ENCODE data around the gene ADAMTS9.

Gene ADAMTS9

DNA sequence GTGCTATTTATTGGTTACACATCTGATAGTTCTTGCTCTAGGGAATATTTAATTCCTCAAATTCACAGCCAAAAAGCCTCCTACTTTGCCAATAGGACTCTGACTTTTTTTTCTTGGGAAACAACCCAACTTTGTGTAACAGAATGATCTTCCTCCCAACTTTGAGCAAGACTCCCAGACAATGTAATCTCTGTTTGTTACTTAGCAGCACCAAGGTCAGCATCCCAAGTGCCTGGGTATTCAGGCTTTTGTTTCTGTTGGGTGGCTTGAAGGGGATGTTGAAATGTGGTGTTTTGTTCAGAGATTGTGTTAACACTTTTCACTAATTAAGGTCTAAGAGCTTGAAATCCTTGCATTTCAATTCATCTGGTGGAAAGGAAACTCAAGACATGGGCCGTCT lies 115.8 kb downstream of the ADAMTS9 start:
- Histone ChIP-seq H3K4me3 (ENCODE audit: low read length) (no peak overlapping the region), H3K9me3 (ENCODE audit: insufficient read depth, low read length) (no peaks in the 10 kb centered on the region), H3K27me3 (ENCODE audit: low read depth, low read length) (peaks cover 5% of the 10 kb centered on the region; the same call in 1 of the 2 replicates), H3K4me1 (ENCODE audit: low read length) (no peaks in the 10 kb centered on the region), H3K9ac (ENCODE audit: low read length) (no peak overlapping the region), H3K4me2 (ENCODE audit: low read length) (no peak overlapping the region), H3K27ac (ENCODE audit: low read length) (no peak overlapping the region), H4K20me1 (ENCODE audit: insufficient read depth, low read length) (no peaks in the 10 kb centered on the region), H3K79me2 (ENCODE audit: low read length) (no peaks in the 10 kb centered on the region), H2AFZ (ENCODE audit: low read depth, low read length) (no peak overlapping the region), H3K36me3 (replicated peaks; ENCODE audit: low read depth, low read length) (no peaks in the 10 kb centered on the region)
- TF ChIP-seq, protein P1, sequence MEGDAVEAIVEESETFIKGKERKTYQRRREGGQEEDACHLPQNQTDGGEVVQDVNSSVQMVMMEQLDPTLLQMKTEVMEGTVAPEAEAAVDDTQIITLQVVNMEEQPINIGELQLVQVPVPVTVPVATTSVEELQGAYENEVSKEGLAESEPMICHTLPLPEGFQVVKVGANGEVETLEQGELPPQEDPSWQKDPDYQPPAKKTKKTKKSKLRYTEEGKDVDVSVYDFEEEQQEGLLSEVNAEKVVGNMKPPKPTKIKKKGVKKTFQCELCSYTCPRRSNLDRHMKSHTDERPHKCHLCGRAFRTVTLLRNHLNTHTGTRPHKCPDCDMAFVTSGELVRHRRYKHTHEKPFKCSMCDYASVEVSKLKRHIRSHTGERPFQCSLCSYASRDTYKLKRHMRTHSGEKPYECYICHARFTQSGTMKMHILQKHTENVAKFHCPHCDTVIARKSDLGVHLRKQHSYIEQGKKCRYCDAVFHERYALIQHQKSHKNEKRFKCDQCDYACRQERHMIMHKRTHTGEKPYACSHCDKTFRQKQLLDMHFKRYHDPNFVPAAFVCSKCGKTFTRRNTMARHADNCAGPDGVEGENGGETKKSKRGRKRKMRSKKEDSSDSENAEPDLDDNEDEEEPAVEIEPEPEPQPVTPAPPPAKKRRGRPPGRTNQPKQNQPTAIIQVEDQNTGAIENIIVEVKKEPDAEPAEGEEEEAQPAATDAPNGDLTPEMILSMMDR (IDR thresholded peaks at IDR 0.05; ENCODE audit: low read depth, low read length), result no peak
- no peak for TF ChIP-seq EZH2phosphoT487 (IDR thresholded peaks at IDR 0.05; ENCODE audit: low read depth)

DNA sequence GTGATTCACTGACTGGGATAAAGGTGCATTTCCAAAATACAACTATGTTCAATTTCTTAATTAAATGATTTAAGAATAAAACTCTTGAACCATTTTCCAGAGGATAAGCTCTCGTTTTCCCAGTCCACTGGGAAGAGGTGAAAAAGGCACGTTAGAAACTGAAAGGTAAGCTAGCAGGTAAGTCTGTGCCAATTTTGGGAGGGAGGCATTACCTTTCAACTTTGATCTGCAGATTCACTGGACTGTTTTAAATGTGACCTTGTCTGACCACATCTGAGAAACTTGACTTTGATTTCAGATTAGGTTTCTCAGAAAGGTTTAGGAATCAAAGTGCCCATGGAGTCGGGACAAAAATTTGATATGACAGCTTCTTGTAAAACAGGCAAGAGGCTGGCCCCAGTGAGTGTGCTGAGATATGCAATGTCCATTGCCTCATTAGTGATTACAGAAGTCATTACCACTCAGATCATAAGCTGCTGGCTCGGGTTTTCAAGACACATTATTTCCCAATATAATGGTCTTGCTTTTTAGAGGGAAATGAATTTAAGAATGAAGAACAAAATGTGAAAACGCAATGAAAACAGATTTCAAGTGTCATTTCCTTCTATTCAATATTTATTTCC lies 118.8 kb downstream of the ADAMTS9 start:
- no peak overlapping the region for H2AFZ ChIP-seq (ENCODE audit: low read depth, low read length)
- no peak overlapping the region for H3K27ac ChIP-seq (ENCODE audit: low read length)
- peaks cover 5% of the 10 kb centered on the region; the same call in 1 of the 2 replicates for H3K27me3 ChIP-seq (ENCODE audit: low read depth, low read length)
- no peaks in the 10 kb centered on the region for H3K79me2 ChIP-seq (ENCODE audit: low read length)
- no peaks in the 10 kb centered on the region for H3K4me1 ChIP-seq (ENCODE audit: low read length)
- no peak overlapping the region for H3K9ac ChIP-seq (ENCODE audit: low read length)
- H3K36me3 ChIP-seq (replicated peaks; ENCODE audit: low read depth, low read length), result no peaks in the 10 kb centered on the region
- no peak for TF ChIP-seq EZH2phosphoT487 (IDR thresholded peaks at IDR 0.05; ENCODE audit: low read depth)
- TF ChIP-seq, protein P1 (IDR thresholded peaks at IDR 0.05; ENCODE audit: low read depth, low read length), result no peak
- H4K20me1 ChIP-seq (ENCODE audit: insufficient read depth, low read length), result no peaks in the 10 kb centered on the region
- H3K9me3 ChIP-seq (ENCODE audit: insufficient read depth, low read length), result no peaks in the 10 kb centered on the region
- H3K4me2 ChIP-seq (ENCODE audit: low read length), result no peak overlapping the region
- no peak overlapping the region for H3K4me3 ChIP-seq (ENCODE audit: low read length)

DNA sequence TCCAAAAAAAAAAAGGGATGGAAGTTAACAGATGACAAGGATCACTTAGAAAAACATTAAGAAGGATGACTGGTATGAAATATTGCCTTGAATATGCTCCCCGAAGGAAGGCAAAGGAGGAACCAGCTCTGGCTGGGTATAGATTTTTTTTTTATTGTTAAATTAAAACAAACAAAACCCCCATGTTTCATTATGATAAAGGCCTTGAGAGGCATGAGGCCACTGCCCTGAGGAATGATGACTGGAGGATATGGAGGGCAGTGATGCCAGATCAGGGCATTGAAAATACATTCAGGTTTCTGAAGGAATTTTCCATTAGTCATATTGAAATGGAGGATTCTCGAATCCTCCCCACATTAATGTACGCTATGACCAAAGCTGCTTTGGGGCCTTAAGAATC lies 120.9 kb downstream of the ADAMTS9 start:
- H3K4me1 ChIP-seq (ENCODE audit: low read length), result no peaks in the 10 kb centered on the region

DNA sequence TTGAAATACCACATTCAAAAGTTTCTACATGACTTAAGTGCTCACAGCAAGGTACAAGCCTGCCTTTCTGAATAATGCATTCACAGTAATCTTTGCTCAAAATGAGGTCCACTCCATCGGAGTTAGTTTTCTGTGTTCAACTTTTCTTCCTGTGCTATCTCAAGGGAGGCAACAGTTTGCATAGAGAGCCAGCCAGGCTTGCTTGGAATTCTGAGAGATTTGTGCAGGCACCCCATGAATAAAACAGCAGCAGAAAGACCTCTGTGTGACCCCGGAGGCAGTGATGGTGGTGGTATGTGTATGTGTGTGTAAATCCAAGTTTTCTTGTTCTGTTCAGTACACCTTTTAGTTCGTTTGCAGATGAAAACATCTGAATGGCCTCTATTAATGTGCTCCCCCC lies 124.0 kb downstream of the ADAMTS9 start:
- H3K9ac ChIP-seq (ENCODE audit: low read length), result no peak overlapping the region
- no peak overlapping the region for H3K4me3 ChIP-seq (ENCODE audit: low read length)
- no peaks in the 10 kb centered on the region for H3K9me3 ChIP-seq (ENCODE audit: insufficient read depth, low read length)
- H3K27me3 ChIP-seq (ENCODE audit: low read depth, low read length), result peaks cover 9% of the 10 kb centered on the region
- no peaks in the 10 kb centered on the region for H3K4me1 ChIP-seq (ENCODE audit: low read length)
- no peaks in the 10 kb centered on the region for H4K20me1 ChIP-seq (ENCODE audit: insufficient read depth, low read length)
- H3K79me2 ChIP-seq (ENCODE audit: low read length), result no peaks in the 10 kb centered on the region
- H2AFZ ChIP-seq (ENCODE audit: low read depth, low read length), result no peak overlapping the region
- TF ChIP-seq, protein P1 (IDR thresholded peaks at IDR 0.05; ENCODE audit: low read depth, low read length), result no peak
- TF ChIP-seq EZH2phosphoT487 (IDR thresholded peaks at IDR 0.05; ENCODE audit: low read depth), result no peak
- H3K27ac ChIP-seq (ENCODE audit: low read length), result no peak overlapping the region
- no peaks in the 10 kb centered on the region for H3K36me3 ChIP-seq (replicated peaks; ENCODE audit: low read depth, low read length)
- H3K4me2 ChIP-seq (ENCODE audit: low read length), result no peak overlapping the region

More for the DNA sequence above, 120.9 kb downstream of the ADAMTS9 start:
- Histone ChIP-seq H3K79me2 (ENCODE audit: low read length) (no peaks in the 10 kb centered on the region), H3K9ac (ENCODE audit: low read length) (no peak overlapping the region), H4K20me1 (ENCODE audit: insufficient read depth, low read length) (no peaks in the 10 kb centered on the region), H3K36me3 (replicated peaks; ENCODE audit: low read depth, low read length) (no peaks in the 10 kb centered on the region), H3K4me2 (ENCODE audit: low read length) (no peak overlapping the region), H3K4me3 (ENCODE audit: low read length) (no peak overlapping the region), H3K27me3 (ENCODE audit: low read depth, low read length) (peaks cover 5% of the 10 kb centered on the region; the same call in 1 of the 2 replicates), H3K9me3 (ENCODE audit: insufficient read depth, low read length) (no peaks in the 10 kb centered on the region), H3K27ac (ENCODE audit: low read length) (no peak overlapping the region), H2AFZ (ENCODE audit: low read depth, low read length) (no peak overlapping the region)
- TF ChIP-seq EZH2phosphoT487 (IDR thresholded peaks at IDR 0.05; ENCODE audit: low read depth), result no peak
- TF ChIP-seq, protein P1 (IDR thresholded peaks at IDR 0.05; ENCODE audit: low read depth, low read length), result no peak

All from OCI-LY3 (cell line).